Neuronal stem cell (in vitro differentiated cells): ENCODE results near the gene P2RX7.
A peak's percentile ranks its signal among the peaks of the same experiment; 100 is the strongest.

Source experiments
- DNase-seq: peaks from one replicate; pipeline ENCODE4 v3.0.0-alpha.2; 2013; ENCODE audit warnings: low spot score
- H2AFZ ChIP-seq: one replicate; pipeline ENCODE4 v1.6.1; 2013; ENCODE audit warnings: mild to moderate bottlenecking, low read length, inconsistent platforms
- H2AK5ac ChIP-seq: 2 replicates; pipeline ENCODE4 v1.6.1; 2013; ENCODE audit warnings: low read depth, mild to moderate bottlenecking, inconsistent platforms, low read length, moderate library complexity, mixed read lengths
- H2BK120ac ChIP-seq: 2 replicates; pipeline ENCODE4 v1.6.1; 2013; ENCODE audit warnings: low read depth, mild to moderate bottlenecking, inconsistent platforms, low read length, moderate library complexity, mixed read lengths
- H2BK12ac ChIP-seq: one replicate; pipeline ENCODE4 v1.6.1; 2013; ENCODE audit warnings: low read length, inconsistent platforms
- H2BK15ac ChIP-seq: 2 replicates; pipeline ENCODE4 v1.6.1; 2013; ENCODE audit warnings: mild to moderate bottlenecking, low read length, inconsistent platforms, mixed read lengths
- H2BK5ac ChIP-seq: one replicate; pipeline ENCODE4 v1.6.1; 2013; ENCODE audit warnings: inconsistent platforms, mild to moderate bottlenecking, low read length, moderate library complexity
- H3K14ac ChIP-seq: one replicate; pipeline ENCODE4 v1.6.1; 2013; ENCODE audit warnings: low read length, inconsistent platforms
- H3K18ac ChIP-seq: 2 replicates; pipeline ENCODE4 v1.6.1; 2013; ENCODE audit warnings: low read length, inconsistent platforms
- H3K23ac ChIP-seq: 2 replicates; pipeline ENCODE4 v1.6.1; 2013; ENCODE audit warnings: low read depth, mild to moderate bottlenecking, mixed read lengths, low read length, inconsistent platforms; ENCODE audit not compliant: poor library complexity
- H3K27ac ChIP-seq: replicated peaks from 3 replicates; pipeline ENCODE4 v1.5.1; 2013; ENCODE audit warnings: low read length, inconsistent platforms
- H3K27me3 ChIP-seq, 3 experiments: 2 replicates each; pipeline ENCODE4 v1.6.1; 2013; ENCODE audit warnings: low read length in 3 of 3, mild to moderate bottlenecking in 2 of 3, inconsistent platforms in 1 of 3, low read depth in 1 of 3, mixed read lengths in 1 of 3, moderate library complexity in 1 of 3; ENCODE audit not compliant: control insufficient read depth in 3 of 3, insufficient read depth in 3 of 3
- H3K36me3 ChIP-seq, 2 donors: replicated peaks in 1 of 2; 2 replicates each; pipeline ENCODE4 v1.6.1; 2013; ENCODE audit warnings: low read length in 2 of 2; ENCODE audit not compliant: control insufficient read depth in 2 of 2, insufficient read depth in 2 of 2
- H3K4ac ChIP-seq: 2 replicates; pipeline ENCODE4 v1.6.1; 2013; ENCODE audit warnings: inconsistent platforms, mild to moderate bottlenecking, low read length, moderate library complexity
- H3K4me1 ChIP-seq, 2 donors: 1 replicate in 1 of 2; 2 replicates in 1 of 2; pipeline ENCODE4 v1.6.1; 2013; ENCODE audit warnings: low read length in 2 of 2, low read depth in 1 of 2; ENCODE audit not compliant: control insufficient read depth in 2 of 2, insufficient read depth in 1 of 2
- H3K4me2 ChIP-seq: one replicate; pipeline ENCODE4 v1.6.1; 2013; ENCODE audit warnings: mild to moderate bottlenecking, low read length, inconsistent platforms; ENCODE audit not compliant: insufficient read depth, poor library complexity, severe bottlenecking
- H3K4me3 ChIP-seq, 2 donors: 2 replicates each; pipeline ENCODE4 v1.5.1; 2013; ENCODE audit warnings: low read length in 2 of 2, mild to moderate bottlenecking in 2 of 2, inconsistent platforms in 1 of 2, moderate library complexity in 1 of 2
- H3K79me1 ChIP-seq: one replicate; pipeline ENCODE4 v1.6.1; 2013; ENCODE audit warnings: low read depth, mild to moderate bottlenecking, inconsistent platforms, low read length, moderate library complexity
- H3K9ac ChIP-seq: one replicate; pipeline ENCODE4 v1.6.1; 2013; ENCODE audit warnings: mild to moderate bottlenecking, low read depth, low read length, inconsistent platforms; ENCODE audit not compliant: poor library complexity
- H3K9me3 ChIP-seq, 2 donors: replicated peaks in 1 of 2; 2 replicates each; pipeline versions ENCODE3 to v1.6.1; 2013; ENCODE audit warnings: low read length in 2 of 2, mild to moderate bottlenecking in 2 of 2, inconsistent platforms in 1 of 2, low read depth in 1 of 2, mixed read lengths in 1 of 2, moderate library complexity in 1 of 2; ENCODE audit not compliant: control insufficient read depth in 2 of 2, insufficient read depth in 1 of 2
- H4K8ac ChIP-seq: one replicate; pipeline ENCODE4 v1.6.1; 2013; ENCODE audit warnings: low read depth, mild to moderate bottlenecking, inconsistent platforms, low read length, moderate library complexity
- H4K91ac ChIP-seq: one replicate; pipeline ENCODE4 v1.6.1; 2013; ENCODE audit warnings: low read length, low read depth, mild to moderate bottlenecking, inconsistent platforms; ENCODE audit not compliant: poor library complexity
- WGBS, 2 donors: extraction: QIAGEN DNeasy Blood & Tissue Kit; methylation state at CpG; one replicate each; pipeline ENCODE4 v1.1.7; 2013; ENCODE audit warnings: missing lambda C conversion rate in 2 of 2, mixed read lengths in 1 of 2; ENCODE audit not compliant: insufficient read length in 2 of 2, insufficient replicate concordance in 1 of 2; ENCODE audit errors: extremely low coverage in 2 of 2; 5-methylcytosine and 5-hydroxymethylcytosine counted together

The P2RX7 gene

GRCh38 chr12:121099779-121100178, 32.9 kb upstream of the P2RX7 start:
- Histone ChIP-seq H3K4ac (no peak overlapping the region), H2BK120ac (no peak overlapping the region), H4K8ac (no peak overlapping the region), H4K91ac (no peak overlapping the region), H2BK12ac (no peak overlapping the region), H3K4me1 (peaks cover 3 to 6% of the 10 kb centered on the region in 2 donors), H3K9me3 (no peaks in the 10 kb centered on the region), H3K27me3 (no peaks in the 10 kb centered on the region), H3K4me3 (no peak overlapping the region), H3K14ac (no peak overlapping the region), H3K4me2 (no peak overlapping the region), H2BK15ac (no peak overlapping the region), H2BK5ac (no peak overlapping the region), H3K27ac (no peak overlapping the region), H3K36me3 (no peaks in the 10 kb centered on the region), H3K18ac (no peak overlapping the region), H2AK5ac (no peak overlapping the region), H3K23ac (no peak overlapping the region), H3K9ac (no peak overlapping the region), H2AFZ (no peak overlapping the region), H3K79me1 (no peaks in the 10 kb centered on the region)
- DNase-seq, result no peak

DNA sequence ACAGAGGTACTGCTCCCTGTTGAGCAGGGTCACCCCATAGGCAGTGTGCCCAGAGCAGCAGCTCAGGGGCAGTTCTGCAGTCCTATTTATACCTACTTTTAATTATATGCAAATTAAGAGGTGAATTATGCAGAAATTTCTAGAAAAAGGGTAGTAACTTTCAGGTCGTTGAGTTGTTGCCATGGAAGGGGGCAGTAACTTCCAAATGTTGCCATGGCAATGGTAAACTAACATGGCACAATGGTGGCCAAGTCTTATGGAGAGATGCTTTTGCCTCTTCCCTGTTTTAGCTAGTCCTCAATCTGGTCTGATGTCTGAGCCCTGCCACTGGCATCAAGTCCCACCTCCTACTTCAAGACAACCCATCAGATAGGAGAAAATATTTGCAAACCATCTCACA, 30.4 kb upstream of the P2RX7 start:
- H4K91ac ChIP-seq, result no peak overlapping the region

DNA sequence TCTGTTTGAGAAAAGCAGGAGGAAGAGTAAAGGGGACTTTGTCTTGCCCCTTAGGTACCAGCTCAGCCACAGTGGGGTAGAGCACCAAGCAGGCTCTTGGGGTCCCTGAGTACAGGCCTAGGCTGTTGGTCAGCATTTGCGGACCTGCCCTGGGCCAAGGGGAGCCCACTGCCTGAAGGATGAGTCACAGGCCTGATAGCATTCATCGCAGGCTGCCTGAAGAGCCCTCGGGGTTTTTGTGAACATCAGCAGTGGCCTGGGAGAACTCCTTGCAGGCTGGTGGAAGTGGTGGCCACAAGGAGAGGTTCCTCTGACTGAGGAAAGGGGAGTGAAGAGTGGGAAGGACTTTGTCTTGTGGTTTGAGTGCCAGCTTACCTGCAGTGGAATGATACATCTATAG, 25.0 kb upstream of the P2RX7 start:
- Histone ChIP-seq H2BK120ac (no peak overlapping the region), H2AFZ (no peak overlapping the region), H3K79me1 (no peaks in the 10 kb centered on the region), H2AK5ac (no peak overlapping the region), H3K23ac (no peak overlapping the region), H4K8ac (no peak overlapping the region), H3K4ac (no peak overlapping the region), H3K4me3 (no peak overlapping the region), H3K4me1 (no peaks in the 10 kb centered on the region), H3K27me3 (peaks cover 0 to 5% (median 0%) of the 10 kb centered on the region in 3 experiments), H2BK5ac (no peak overlapping the region), H2BK15ac (peak overlapping the region; percentile 81), H3K18ac (no peak overlapping the region), H2BK12ac (no peak overlapping the region), H3K36me3 (no peaks in the 10 kb centered on the region), H3K9ac (no peak overlapping the region), H3K4me2 (no peak overlapping the region), H3K9me3 (no peaks in the 10 kb centered on the region), H4K91ac (no peak overlapping the region), H3K14ac (no peak overlapping the region), H3K27ac (no peak overlapping the region)
- WGBS, 2 donors, result no CpG with 5 or more reads among the region's 3 CpGs
- DNase-seq, result no peak

More for the DNA sequence above, 30.4 kb upstream of the P2RX7 start:
- Histone ChIP-seq H3K14ac (no peak overlapping the region), H3K27me3 (peaks cover 0 to 5% (median 0%) of the 10 kb centered on the region in 3 experiments), H3K36me3 (no peaks in the 10 kb centered on the region), H3K79me1 (no peaks in the 10 kb centered on the region), H3K4ac (no peak overlapping the region), H2BK120ac (no peak overlapping the region), H3K9ac (no peak overlapping the region), H2BK12ac (no peak overlapping the region), H3K4me3 (no peak overlapping the region), H3K18ac (no peak overlapping the region), H2BK15ac (no peak overlapping the region), H3K4me2 (no peak overlapping the region), H4K8ac (no peak overlapping the region), H3K23ac (no peak overlapping the region), H2AK5ac (no peak overlapping the region), H2AFZ (no peak overlapping the region), H3K9me3 (no peaks in the 10 kb centered on the region), H2BK5ac (no peak overlapping the region), H3K27ac (no peak overlapping the region), H3K4me1 (no peaks in the 10 kb centered on the region)
- no CpG with 5 or more reads among the region's 1 CpG for WGBS, 2 donors
- no peak for DNase-seq

GRCh38 chr12:121108492-121108891, 24.2 kb upstream of the P2RX7 start:
- H3K18ac ChIP-seq, result no peak overlapping the region

More at GRCh38 chr12:121108492-121108891, 24.2 kb upstream of the P2RX7 start:
- H3K9ac ChIP-seq, result no peak overlapping the region
- no peak overlapping the region for H2BK12ac ChIP-seq
- no peak overlapping the region for H3K27ac ChIP-seq
- H2AK5ac ChIP-seq, result no peak overlapping the region
- H3K79me1 ChIP-seq, result no peaks in the 10 kb centered on the region
- no peaks in the 10 kb centered on the region for H3K9me3 ChIP-seq
- H4K8ac ChIP-seq, result no peak overlapping the region
- no peak overlapping the region for H2AFZ ChIP-seq
- no peak overlapping the region for H3K23ac ChIP-seq
- H3K4me3 ChIP-seq, result no peak overlapping the region
- H3K4me2 ChIP-seq, result no peak overlapping the region
- no peak for DNase-seq
- H2BK15ac ChIP-seq, result no peak overlapping the region
- peaks cover 0 to 5% (median 0%) of the 10 kb centered on the region in 3 experiments for H3K27me3 ChIP-seq
- no CpG with 5 or more reads among the region's 5 CpGs for WGBS, 2 donors
- no peak overlapping the region for H3K4ac ChIP-seq
- no peak overlapping the region for H3K14ac ChIP-seq
- no peak overlapping the region for H4K91ac ChIP-seq
- H3K4me1 ChIP-seq, result no peaks in the 10 kb centered on the region
- no peak overlapping the region for H2BK5ac ChIP-seq
- H2BK120ac ChIP-seq, result no peak overlapping the region
- H3K36me3 ChIP-seq, result no peaks in the 10 kb centered on the region
